ENCODE measurements around the gene DAP3.
"Not testable (repeated sequence)": the region's sequence is repeated elsewhere in the genome, so short reads cannot be mapped to it uniquely, and the experiment has no call there.

DAP3 gene

GRCh38 chr1:155648207-155649147, 40.4 kb upstream of the DAP3 start:
- TF ChIP-seq NFRKB (IDR thresholded peaks at IDR 0.05) (no peak), ZNF384 (IDR thresholded peaks at IDR 0.05) (peak; percentile 69)
- DNase-seq (ENCODE audit: extremely low spot score), result no peak

DNA sequence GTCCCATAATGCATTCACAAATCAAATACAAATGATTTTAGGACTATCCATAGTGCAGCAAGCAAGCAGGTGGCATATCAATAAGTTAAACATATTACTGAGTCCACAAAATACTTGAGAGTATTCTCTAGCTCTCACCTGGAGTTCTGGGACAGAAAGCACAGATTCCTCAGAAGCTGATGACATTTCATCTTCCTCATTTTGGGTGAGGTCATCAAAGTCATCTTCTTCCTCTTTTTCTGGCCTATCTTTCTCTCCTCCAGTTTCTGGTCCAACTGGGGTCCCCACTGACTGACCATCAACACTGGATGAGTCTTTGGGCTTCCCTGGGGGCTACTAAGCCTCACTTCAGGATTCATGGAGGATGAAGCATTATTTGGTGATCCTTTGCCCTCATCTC, 39.2 kb upstream of the DAP3 start:
- POLR2A ChIA-PET, result no interaction called here
- no peak for DNase-seq (ENCODE audit: extremely low spot score)
- CTCF ChIA-PET, result no interaction called here
- TF ChIP-seq HDGF (IDR thresholded peaks at IDR 0.05; ENCODE audit: borderline replicate concordance) (no peak), CTBP1 (IDR thresholded peaks at IDR 0.05; ENCODE audit: borderline replicate concordance) (no peak), TARDBP (IDR thresholded peaks at IDR 0.05) (no peak), PKNOX1 (IDR thresholded peaks at IDR 0.05) (no peak), ZNF384 (IDR thresholded peaks at IDR 0.05) (no peak), SP1 (IDR thresholded peaks at IDR 0.05) (no peak), FOXM1 (IDR thresholded peaks at IDR 0.05; ENCODE audit: borderline replicate concordance) (no peak), NFRKB (IDR thresholded peaks at IDR 0.05) (no peak), ARNT (IDR thresholded peaks at IDR 0.05) (no peak), LEF1 (IDR thresholded peaks at IDR 0.05; ENCODE audit: borderline replicate concordance) (no peak), FOXK2 (IDR thresholded peaks at IDR 0.05) (no peak), BHLHE40 (IDR thresholded peaks at IDR 0.05; ENCODE audit: borderline replicate concordance) (no peak), SUZ12 (IDR thresholded peaks at IDR 0.05) (no peak), FOXA1 (IDR thresholded peaks at IDR 0.05) (no peak), ELF4 (IDR thresholded peaks at IDR 0.05) (no peak), L3MBTL2 (conservative IDR thresholded peaks at IDR 0.05) (no peak)

More at GRCh38 chr1:155648207-155649147, 40.4 kb upstream of the DAP3 start:
- POLR2A ChIA-PET, result no interaction called here
- CTCF ChIA-PET, result interaction anchor here (0.6 kb wide), 2 partner anchors 563 to 902 kb away, joined by 3 read pairs; no protein-coding TSS in a partner anchor

DNA sequence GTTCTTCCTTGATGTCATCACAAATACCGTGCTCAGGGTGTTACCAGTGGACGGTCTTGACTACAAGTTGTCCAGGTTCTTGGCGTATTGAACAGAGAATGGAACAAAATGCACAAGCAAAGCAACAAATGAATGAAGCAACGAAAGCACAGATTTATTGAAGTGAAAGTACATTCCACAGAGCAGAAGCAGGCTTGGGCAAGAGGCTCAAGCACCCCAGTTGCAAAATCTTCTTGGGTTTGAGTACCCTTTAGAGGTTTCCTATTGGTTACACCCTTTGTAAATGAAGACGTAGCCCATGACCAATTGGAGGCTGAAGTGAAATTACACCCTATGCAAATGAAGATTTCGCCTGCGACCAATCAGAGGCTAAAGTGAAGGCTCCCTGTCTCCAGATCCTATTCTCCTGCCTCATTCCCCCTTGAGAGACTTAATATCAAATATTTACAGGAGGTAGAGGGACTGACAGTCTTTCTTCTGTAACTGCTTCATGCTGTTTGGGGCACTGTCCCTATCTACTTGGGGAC, 38.6 kb upstream of the DAP3 start:
- ChIA-PET CTCF (interaction anchor here (1.4 kb wide), 1 partner anchor 9 kb away, joined by 3 read pairs; no protein-coding TSS in a partner anchor), POLR2A (interaction anchor here (1.1 kb wide), 1 partner anchor 284 kb away, joined by 3 read pairs; the partner anchor contains the start of gene KHDC4)
- TF ChIP-seq SP1 (IDR thresholded peaks at IDR 0.05) (no peak), ELF4 (IDR thresholded peaks at IDR 0.05) (no peak), NFRKB (IDR thresholded peaks at IDR 0.05) (no peak), FOXA1 (IDR thresholded peaks at IDR 0.05) (no peak), SUZ12 (IDR thresholded peaks at IDR 0.05) (no peak), CTBP1 (IDR thresholded peaks at IDR 0.05; ENCODE audit: borderline replicate concordance) (no peak), ZNF384 (IDR thresholded peaks at IDR 0.05) (no peak)
- DNase-seq (ENCODE audit: extremely low spot score), result no peak

DNA sequence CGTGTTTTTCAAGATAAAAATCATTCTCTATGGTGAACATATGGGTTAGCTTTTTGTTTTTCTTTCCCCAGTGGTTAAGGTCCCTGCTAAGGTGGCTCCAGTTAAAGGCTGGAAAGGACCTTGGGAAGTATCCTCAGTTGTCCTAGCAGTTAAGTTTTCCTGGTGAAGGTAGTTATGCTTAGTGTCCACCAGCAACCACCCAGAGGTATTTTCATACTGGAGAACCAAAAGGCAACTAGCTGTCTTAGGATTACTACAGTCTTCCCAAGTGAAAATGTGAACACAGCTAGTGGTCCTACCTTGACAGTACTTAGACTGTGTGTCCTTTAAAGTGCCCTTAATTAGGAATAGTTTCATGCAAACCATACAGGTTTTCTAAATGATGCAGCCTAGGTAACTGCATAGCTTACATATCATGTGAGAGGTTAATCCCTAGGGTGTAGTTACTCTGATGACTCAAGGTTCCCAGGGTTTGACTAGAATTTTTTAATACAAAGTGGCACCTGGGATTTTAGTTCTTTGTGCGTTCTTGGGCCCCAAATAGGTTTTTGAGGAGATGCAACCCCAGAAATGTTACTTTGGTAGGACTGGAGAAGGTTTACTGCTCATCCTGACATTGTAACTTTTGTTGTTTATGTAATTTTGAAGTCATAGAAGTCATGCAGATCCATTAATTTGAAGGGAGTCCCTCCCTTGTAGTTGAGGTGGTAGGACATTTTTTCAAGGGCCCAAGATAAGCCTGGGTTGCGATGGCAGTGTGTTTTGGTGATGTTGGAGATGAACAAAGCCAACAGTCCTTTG, 36.8 kb upstream of the DAP3 start:
- ChIA-PET POLR2A (interaction anchor here (0.9 kb wide), 1 partner anchor 10 kb away, joined by 3 read pairs; no protein-coding TSS in a partner anchor), CTCF (interaction anchor here (1.4 to 2.0 kb wide), 2 partner anchors 7 to 401 kb away, joined by 3 to 8 read pairs; no protein-coding TSS in a partner anchor)
- DNase-seq (ENCODE audit: extremely low spot score), result no peak
- TF ChIP-seq L3MBTL2 (conservative IDR thresholded peaks at IDR 0.05) (no peak), CTBP1 (IDR thresholded peaks at IDR 0.05; ENCODE audit: borderline replicate concordance) (no peak), ELF4 (IDR thresholded peaks at IDR 0.05) (no peak), FOXA1 (IDR thresholded peaks at IDR 0.05) (no peak), SUZ12 (IDR thresholded peaks at IDR 0.05) (no peak), NFRKB (IDR thresholded peaks at IDR 0.05) (no peak), TARDBP (IDR thresholded peaks at IDR 0.05) (no peak)

DNA sequence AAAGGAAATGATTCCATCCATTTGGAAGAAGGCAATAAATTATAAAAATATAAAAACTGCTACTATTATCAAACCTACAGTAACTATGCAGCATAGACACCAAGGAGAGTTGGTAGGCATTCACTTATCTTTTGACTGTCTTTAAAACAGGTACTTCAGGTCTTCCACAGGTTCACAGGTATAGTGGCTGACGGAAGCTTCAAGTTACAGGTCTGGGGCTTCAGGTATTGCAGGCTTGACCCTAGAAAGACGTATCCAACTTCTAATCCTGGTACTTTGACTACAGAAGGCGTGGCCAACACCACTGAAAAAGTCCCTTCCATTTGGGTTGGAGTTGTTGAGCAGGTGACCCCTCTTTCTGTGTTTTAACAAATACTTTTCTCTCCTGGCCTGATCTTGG, 35.9 kb upstream of the DAP3 start:
- ChIA-PET POLR2A (no interaction called here), CTCF (no interaction called here)
- no peak for DNase-seq (ENCODE audit: extremely low spot score)
- TF ChIP-seq HDGF (IDR thresholded peaks at IDR 0.05; ENCODE audit: borderline replicate concordance) (no peak), FOXA1 (IDR thresholded peaks at IDR 0.05) (no peak), LEF1 (IDR thresholded peaks at IDR 0.05; ENCODE audit: borderline replicate concordance) (no peak), ELF4 (IDR thresholded peaks at IDR 0.05) (no peak), TARDBP (IDR thresholded peaks at IDR 0.05) (no peak), FOXM1 (IDR thresholded peaks at IDR 0.05; ENCODE audit: borderline replicate concordance) (no peak), SP1 (IDR thresholded peaks at IDR 0.05) (no peak), L3MBTL2 (conservative IDR thresholded peaks at IDR 0.05) (no peak), NFRKB (IDR thresholded peaks at IDR 0.05) (no peak), BHLHE40 (IDR thresholded peaks at IDR 0.05; ENCODE audit: borderline replicate concordance) (no peak), CTBP1 (IDR thresholded peaks at IDR 0.05; ENCODE audit: borderline replicate concordance) (no peak), PKNOX1 (IDR thresholded peaks at IDR 0.05) (no peak)

DNA sequence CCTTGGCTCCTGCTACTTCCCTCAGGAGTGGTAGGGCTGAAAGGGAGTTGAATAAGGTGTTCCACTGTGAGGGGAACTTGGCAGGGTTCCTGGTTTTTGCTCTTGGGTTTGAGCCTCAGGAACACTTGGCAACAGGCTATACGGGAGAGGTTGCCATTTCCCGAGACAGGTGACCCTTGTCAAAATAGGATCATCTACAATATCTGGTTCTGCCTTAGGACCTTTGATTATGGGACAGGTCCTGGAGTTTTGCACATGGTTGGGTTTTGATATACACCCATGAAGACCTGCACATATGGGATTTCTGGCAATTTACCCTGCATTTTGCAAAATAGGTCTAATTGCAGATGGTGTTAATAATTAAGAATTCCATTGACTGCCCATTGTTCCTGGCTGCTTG, 31.4 kb upstream of the DAP3 start:
- ChIA-PET POLR2A (no interaction called here), CTCF (no interaction called here)
- DNase-seq (ENCODE audit: extremely low spot score), result no peak
- no peak for TF ChIP-seq LEF1 (IDR thresholded peaks at IDR 0.05; ENCODE audit: borderline replicate concordance)
- no peak for TF ChIP-seq FOXM1 (IDR thresholded peaks at IDR 0.05; ENCODE audit: borderline replicate concordance)
- TF ChIP-seq ARNT (IDR thresholded peaks at IDR 0.05), result no peak
- no peak for TF ChIP-seq FOXK2 (IDR thresholded peaks at IDR 0.05)
- no peak for TF ChIP-seq ELF4 (IDR thresholded peaks at IDR 0.05)
- TF ChIP-seq PKNOX1 (IDR thresholded peaks at IDR 0.05), result no peak
- TF ChIP-seq L3MBTL2 (conservative IDR thresholded peaks at IDR 0.05), result no peak
- no peak for TF ChIP-seq FOXA1 (IDR thresholded peaks at IDR 0.05)
- TF ChIP-seq HDGF (IDR thresholded peaks at IDR 0.05; ENCODE audit: borderline replicate concordance), result no peak
- TF ChIP-seq BHLHE40 (IDR thresholded peaks at IDR 0.05; ENCODE audit: borderline replicate concordance), result no peak
- TF ChIP-seq SP1 (IDR thresholded peaks at IDR 0.05), result no peak
- TF ChIP-seq ZNF384 (IDR thresholded peaks at IDR 0.05), result no peak

DNA sequence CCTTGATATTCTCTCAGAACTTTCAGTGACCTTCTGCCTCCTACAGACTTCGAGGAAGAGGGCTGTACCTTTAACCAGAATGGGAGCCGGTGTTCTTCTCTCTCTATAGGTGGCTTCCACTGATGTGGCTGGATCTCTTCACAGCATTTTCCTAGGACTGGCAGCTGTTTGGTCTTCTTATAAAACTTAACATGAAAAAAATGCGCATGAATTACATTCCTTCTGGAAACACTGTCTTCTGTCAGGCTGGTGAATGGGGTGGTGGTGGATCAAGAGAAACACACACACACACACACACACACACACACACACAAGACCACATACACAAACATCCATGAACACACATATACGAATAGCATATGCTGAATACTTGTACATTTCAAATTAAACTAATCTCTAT, 27.7 kb upstream of the DAP3 start:
- POLR2A ChIA-PET; DNase-seq (ENCODE audit: extremely low spot score); CTCF ChIA-PET: not testable (repeated sequence)
